ENCODE measurements around the gene NHLRC4. TPM values are rescaled to one million over a fixed set of nuclear protein-coding genes. Genes with fewer than 3 reads are reported as not detected.

Gene NHLRC4
- total and polyA plus RNA-seq, 4 donors, result 0.17 to 7.0 (median 0.25) TPM; not detected in 1

- no peaks in the 10 kb centered on the region for H3K36me3 ChIP-seq (ENCODE audit: control insufficient read depth in 4 of 4, insufficient read depth in 3 of 4, low read depth in 1 of 4, low read length in 3 of 4)
- WGBS, result 81% methylated on average over 15 of the region's 15 CpGs
- H3K27me3 ChIP-seq (ENCODE audit: control insufficient read depth in 4 of 4, insufficient read depth in 4 of 4, low read length in 3 of 4), result peaks cover 0 to 5% (median under 1%) of the 10 kb centered on the region in 4 donors
- H3K4me1 ChIP-seq (ENCODE audit: control insufficient read depth in 4 of 4, insufficient read depth in 4 of 4, low read length in 3 of 4), result peaks cover 3 to 28% (median 10%) of the 10 kb centered on the region in 4 donors
- H3K27ac ChIP-seq (ENCODE audit: low read depth in 1 of 2, low read length in 2 of 2), result no peak overlapping the region
- no peak overlapping the region for H3K9ac ChIP-seq (ENCODE audit: low read depth in 1 of 2, low read length in 2 of 2)
- no peaks in the 10 kb centered on the region for H3K9me3 ChIP-seq (ENCODE audit: control insufficient read depth in 4 of 4, low read length in 3 of 4)
- no peak overlapping the region for H3K4me3 ChIP-seq (ENCODE audit: low read depth in 1 of 3, low read length in 3 of 3)
- TF ChIP-seq ZBTB33 (IDR thresholded peaks at IDR 0.05) (no peak), JUND (IDR thresholded peaks at IDR 0.05) (no peak), GABPA (IDR thresholded peaks at IDR 0.05 in 1 of 2, conservative IDR thresholded peaks at IDR 0.05 in 1 of 2) (no peak), SP1 (IDR thresholded peaks at IDR 0.05) (no peak), YY1 (IDR thresholded peaks at IDR 0.05) (no peak), RXRA (IDR thresholded peaks at IDR 0.05) (no peak), FOXA2 (IDR thresholded peaks at IDR 0.05) (no peak), REST (IDR thresholded peaks at IDR 0.05) (no peak), HNF4A (conservative IDR thresholded peaks at IDR 0.05) (no peak)
- TF ChIP-seq, protein P1, sequence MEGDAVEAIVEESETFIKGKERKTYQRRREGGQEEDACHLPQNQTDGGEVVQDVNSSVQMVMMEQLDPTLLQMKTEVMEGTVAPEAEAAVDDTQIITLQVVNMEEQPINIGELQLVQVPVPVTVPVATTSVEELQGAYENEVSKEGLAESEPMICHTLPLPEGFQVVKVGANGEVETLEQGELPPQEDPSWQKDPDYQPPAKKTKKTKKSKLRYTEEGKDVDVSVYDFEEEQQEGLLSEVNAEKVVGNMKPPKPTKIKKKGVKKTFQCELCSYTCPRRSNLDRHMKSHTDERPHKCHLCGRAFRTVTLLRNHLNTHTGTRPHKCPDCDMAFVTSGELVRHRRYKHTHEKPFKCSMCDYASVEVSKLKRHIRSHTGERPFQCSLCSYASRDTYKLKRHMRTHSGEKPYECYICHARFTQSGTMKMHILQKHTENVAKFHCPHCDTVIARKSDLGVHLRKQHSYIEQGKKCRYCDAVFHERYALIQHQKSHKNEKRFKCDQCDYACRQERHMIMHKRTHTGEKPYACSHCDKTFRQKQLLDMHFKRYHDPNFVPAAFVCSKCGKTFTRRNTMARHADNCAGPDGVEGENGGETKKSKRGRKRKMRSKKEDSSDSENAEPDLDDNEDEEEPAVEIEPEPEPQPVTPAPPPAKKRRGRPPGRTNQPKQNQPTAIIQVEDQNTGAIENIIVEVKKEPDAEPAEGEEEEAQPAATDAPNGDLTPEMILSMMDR (IDR thresholded peaks at IDR 0.05; ENCODE audit: low read depth, low read length, missing input control), result no peak
- DNase-seq (ENCODE audit: low spot score), result no peak
These were observed 5.4 kb upstream of the NHLRC4 start for GRCh38 chr16:561413-561794.

- no peak overlapping the region for H3K9ac ChIP-seq (ENCODE audit: low read depth in 1 of 2, low read length in 2 of 2)
- H3K9me3 ChIP-seq (ENCODE audit: control insufficient read depth in 4 of 4, low read length in 3 of 4), result no peaks in the 10 kb centered on the region
- peaks cover 0 to 5% (median under 1%) of the 10 kb centered on the region in 4 donors for H3K27me3 ChIP-seq (ENCODE audit: control insufficient read depth in 4 of 4, insufficient read depth in 4 of 4, low read length in 3 of 4)
- 90% methylated on average over 43 of the region's 43 CpGs for WGBS
- H3K4me1 ChIP-seq (ENCODE audit: control insufficient read depth in 4 of 4, insufficient read depth in 4 of 4, low read length in 3 of 4), result peaks cover 3 to 32% (median 10%) of the 10 kb centered on the region in 4 donors
- DNase-seq (ENCODE audit: low spot score), result no peak
- no peak overlapping the region for H3K27ac ChIP-seq (ENCODE audit: low read depth in 1 of 2, low read length in 2 of 2)
- H3K36me3 ChIP-seq (ENCODE audit: control insufficient read depth in 4 of 4, insufficient read depth in 3 of 4, low read depth in 1 of 4, low read length in 3 of 4), result no peaks in the 10 kb centered on the region
- H3K4me3 ChIP-seq (ENCODE audit: low read depth in 1 of 3, low read length in 3 of 3), result no peak overlapping the region
- no peak for TF ChIP-seq GABPA (IDR thresholded peaks at IDR 0.05 in 1 of 2, conservative IDR thresholded peaks at IDR 0.05 in 1 of 2)
- no peak for TF ChIP-seq SP1 (IDR thresholded peaks at IDR 0.05)
- TF ChIP-seq ATF3 (IDR thresholded peaks at IDR 0.05), result no peak
- TF ChIP-seq REST (IDR thresholded peaks at IDR 0.05), result no peak
- no peak for TF ChIP-seq NR2F2 (IDR thresholded peaks at IDR 0.05)
- no peak for TF ChIP-seq YY1 (IDR thresholded peaks at IDR 0.05)
- TF ChIP-seq ZBTB33 (IDR thresholded peaks at IDR 0.05), result no peak
- TF ChIP-seq TAF1 (conservative IDR thresholded peaks at IDR 0.05), result no peak
These were observed 4.6 kb upstream of the NHLRC4 start for GRCh38 chr16:561957-562938.

Measured in liver (tissue), 9 donors.